ENCODE data around the gene ZNF827. TPM values are rescaled to one million over a fixed set of nuclear protein-coding genes. Genes with fewer than 3 reads are reported as not detected.
"Not testable (repeated sequence)": the region's sequence is repeated elsewhere in the genome, so short reads cannot be mapped to it uniquely, and the experiment has no call there.

Gene ZNF827
- total RNA-seq, 1 donor = 9.1 TPM

GRCh38 chr4:145839151-145839550 lies 99.5 kb downstream of the ZNF827 start:
- no peak for TF ChIP-seq CTCF (IDR thresholded peaks at IDR 0.05; ENCODE audit: insufficient read depth, low read depth, low read length)
- peak; percentile 10 for DNase-seq (ENCODE audit: low read depth)
- H3K4me3 ChIP-seq (ENCODE audit: low read depth, low read length) = no peak overlapping the region

GRCh38 chr4:145832384-145832783 lies 106.2 kb downstream of the ZNF827 start:
- H3K4me3 ChIP-seq (ENCODE audit: low read depth, low read length); DNase-seq (ENCODE audit: low read depth): not testable (repeated sequence)

GRCh38 chr4:145830699-145831098 lies 107.9 kb downstream of the ZNF827 start:
- TF ChIP-seq CTCF (IDR thresholded peaks at IDR 0.05; ENCODE audit: insufficient read depth, low read depth, low read length) = no peak
- H3K4me3 ChIP-seq (ENCODE audit: low read depth, low read length) = no peak overlapping the region
- no peak for DNase-seq (ENCODE audit: low read depth)

- DNase-seq (ENCODE audit: low read depth) = no peak
- no peak overlapping the region for H3K4me3 ChIP-seq (ENCODE audit: low read depth, low read length)
These were observed 108.8 kb downstream of the ZNF827 start for GRCh38 chr4:145829629-145830395.

DNA sequence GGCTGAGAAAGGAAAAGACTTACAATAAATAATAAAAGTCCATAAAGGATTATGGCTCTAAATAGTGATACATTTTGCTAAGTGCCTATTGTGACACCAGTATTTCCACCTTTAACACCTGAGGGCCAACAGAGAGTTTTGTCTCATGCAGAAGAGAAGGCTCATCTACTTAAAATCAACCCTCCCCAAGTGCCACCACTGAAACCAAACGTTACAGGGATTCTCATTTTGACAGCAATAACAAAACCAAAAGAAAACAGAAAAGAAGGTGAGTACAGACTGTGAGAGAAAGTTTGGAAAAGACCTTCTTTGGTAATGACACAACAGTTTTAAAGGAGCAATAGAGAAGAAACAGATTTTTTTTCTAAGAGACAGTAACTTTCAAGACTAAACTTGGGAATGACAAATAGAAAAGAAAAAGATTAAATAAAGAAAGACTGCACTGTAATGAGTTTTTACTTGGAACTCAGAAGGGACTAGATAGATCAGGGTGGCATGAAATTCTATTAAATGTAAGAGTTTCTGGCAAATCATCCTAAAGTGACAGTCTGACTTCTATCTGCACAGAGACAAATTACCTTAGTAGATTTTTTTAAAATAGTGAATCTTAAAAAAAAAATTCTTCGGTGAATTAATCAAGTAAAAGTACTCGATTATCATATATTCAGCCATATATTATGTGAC lies 109.7 kb downstream of the ZNF827 start:
- H3K4me3 ChIP-seq (ENCODE audit: low read depth, low read length) = no peak overlapping the region
- no peak for TF ChIP-seq CTCF (IDR thresholded peaks at IDR 0.05; ENCODE audit: insufficient read depth, low read depth, low read length)
- DNase-seq (ENCODE audit: low read depth) = no peak

More at GRCh38 chr4:145829629-145830395, 108.8 kb downstream of the ZNF827 start:
- TF ChIP-seq CTCF (IDR thresholded peaks at IDR 0.05; ENCODE audit: insufficient read depth, low read depth, low read length) = no peak

DNA sequence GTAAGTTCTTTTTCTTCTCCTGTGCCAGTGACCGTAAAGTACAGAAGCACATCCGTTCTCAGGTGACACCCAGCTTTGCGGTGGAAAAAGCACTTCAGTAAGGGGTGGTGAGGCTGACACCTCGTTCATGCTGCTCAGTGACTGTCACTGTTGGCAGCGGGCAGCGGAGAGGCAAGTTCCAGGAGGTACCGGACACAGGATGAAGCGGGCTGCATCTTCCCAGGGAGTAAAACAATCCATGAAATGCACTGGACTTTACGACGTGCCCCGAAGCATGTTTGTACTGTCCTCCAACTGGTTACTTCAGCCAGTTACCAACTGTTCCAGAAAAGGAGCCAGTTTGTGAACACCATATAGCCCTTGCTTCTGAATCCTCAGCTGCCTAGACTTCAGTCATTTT lies 110.7 kb downstream of the ZNF827 start:
- DNase-seq (ENCODE audit: low read depth) = no peak
- no peak for TF ChIP-seq CTCF (IDR thresholded peaks at IDR 0.05; ENCODE audit: insufficient read depth, low read depth, low read length)
- no peak overlapping the region for H3K4me3 ChIP-seq (ENCODE audit: low read depth, low read length)

DNA sequence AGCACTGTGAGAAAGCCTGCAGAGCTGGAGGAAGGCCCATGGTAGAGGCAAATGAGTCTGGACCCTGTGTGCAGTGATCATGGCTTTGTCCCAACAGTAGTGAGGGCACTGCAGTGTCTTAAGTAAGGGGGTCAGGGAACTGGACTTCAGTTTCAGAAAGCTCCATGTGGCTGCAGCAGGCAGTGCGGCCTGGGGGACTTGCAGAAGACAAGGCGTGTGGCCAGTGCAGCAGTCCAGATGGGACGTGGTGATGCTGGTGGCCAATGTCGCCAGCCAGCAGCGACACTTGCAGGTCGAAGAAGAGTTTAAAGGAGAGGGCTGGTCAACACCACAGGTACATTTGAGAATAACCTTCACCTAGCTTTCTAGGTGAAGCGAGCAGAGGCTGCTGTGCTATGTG lies 113.4 kb downstream of the ZNF827 start:
- H3K4me3 ChIP-seq (ENCODE audit: low read depth, low read length) = no peak overlapping the region
- TF ChIP-seq CTCF (IDR thresholded peaks at IDR 0.05; ENCODE audit: insufficient read depth, low read depth, low read length) = no peak
- DNase-seq (ENCODE audit: low read depth) = no peak
